ENCODE data around the gene GINS2. TPM values are rescaled to one million over a fixed set of nuclear protein-coding genes. Genes with fewer than 3 reads are reported as not detected.

GINS2 gene
- total RNA-seq, 1 experiment from 2014 or later: 53.3 TPM

DNA sequence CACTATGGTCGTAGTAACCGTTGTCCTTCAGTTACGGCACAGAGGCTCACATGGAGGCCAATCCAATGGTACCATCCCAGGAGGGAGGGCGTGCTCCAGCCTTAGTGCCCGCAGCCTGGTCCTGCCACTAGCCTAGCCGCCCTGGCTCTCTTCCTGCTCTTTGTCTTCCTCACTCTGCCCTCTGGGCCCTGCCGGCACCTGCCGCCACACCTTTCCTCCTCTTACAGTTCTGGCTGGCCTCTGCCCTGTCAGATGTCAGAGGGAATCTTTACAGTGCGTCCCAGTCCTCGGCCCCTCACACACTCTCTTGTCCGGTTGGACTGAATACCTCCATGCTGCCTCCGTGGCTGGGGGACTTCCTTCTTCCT is 23.4 kb downstream of the GINS2 start:
- Histone ChIP-seq H2AFZ (ENCODE audit: low read depth, low read length, poor library complexity, severe bottlenecking) (no peak overlapping the region), H3K4me1 (ENCODE audit: control insufficient read depth in 1 of 2, insufficient read depth in 2 of 2, low read length in 2 of 2) (no peaks in the 10 kb centered on the region), H3K9me2 (ENCODE audit: insufficient read depth) (no peaks in the 10 kb centered on the region), H3K9ac (ENCODE audit: low read length) (no peak overlapping the region), H3K9me3 (ENCODE audit: control insufficient read depth in 1 of 2, insufficient read depth in 1 of 2, low read depth in 1 of 2, low read length in 2 of 2) (no peaks in the 10 kb centered on the region), H3K79me2 (ENCODE audit: insufficient read depth, low read length) (no peaks in the 10 kb centered on the region), H3K4me3 (replicated peaks in 1 of 2; ENCODE audit: low read depth in 1 of 2, low read length in 2 of 2) (no peak overlapping the region), H3K36me3 (ENCODE audit: control insufficient read depth in 1 of 2, insufficient read depth in 2 of 2, low read length in 2 of 2) (peaks cover 73% of the 10 kb centered on the region in 2 experiments; a peak in 3 of 4 replicates), H4K20me1 (ENCODE audit: insufficient read depth) (peaks cover 4% of the 10 kb centered on the region; the same call in 1 of the 2 replicates), H3K4me2 (ENCODE audit: low read length) (no peak overlapping the region), H3K27ac (ENCODE audit: low read depth, low read length) (no peak overlapping the region), H3K27me3 (ENCODE audit: insufficient read depth, low read length) (no peaks in the 10 kb centered on the region)
- ChIA-PET POLR2A (no interaction called here), CTCF (no interaction called here), RAD21 (ENCODE audit: low non-redundant PET in 1 of 2, low total read pairs in 2 of 2, uncharacterized antibody in 2 of 2, unreplicated experiment in 2 of 2) (no interaction called here)
- no peak for DNase-seq (ENCODE audit: low read depth, low spot score)
- BruUV-seq (replicated peaks): no TSS peak
- no peak for ATAC-seq
- TF ChIP-seq POLR2A (IDR thresholded peaks at IDR 0.05; ENCODE audit: borderline replicate concordance, extremely low read depth, insufficient read depth, insufficient read length): no peak
- TF ChIP-seq CBX3 (IDR thresholded peaks at IDR 0.05; ENCODE audit: low read depth): no peak
- no peak for TF ChIP-seq SP1 (IDR thresholded peaks at IDR 0.05; ENCODE audit: low read depth)
- no peak for TF ChIP-seq ZFX (IDR thresholded peaks at IDR 0.05)
- no peak for TF ChIP-seq EZH2phosphoT487 (IDR thresholded peaks at IDR 0.05; ENCODE audit: borderline replicate concordance)
- TF ChIP-seq EZH2 (IDR thresholded peaks at IDR 0.05): no peak
- TF ChIP-seq, protein P1, sequence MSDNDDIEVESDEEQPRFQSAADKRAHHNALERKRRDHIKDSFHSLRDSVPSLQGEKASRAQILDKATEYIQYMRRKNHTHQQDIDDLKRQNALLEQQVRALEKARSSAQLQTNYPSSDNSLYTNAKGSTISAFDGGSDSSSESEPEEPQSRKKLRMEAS (IDR thresholded peaks at IDR 0.05): no peak
- no peak for TF ChIP-seq JUND (IDR thresholded peaks at IDR 0.05)
- TF ChIP-seq ELF1 (IDR thresholded peaks at IDR 0.05; ENCODE audit: borderline replicate concordance, low read depth): no peak
- no peak for TF ChIP-seq REST (IDR thresholded peaks at IDR 0.05; ENCODE audit: low read depth)
- TF ChIP-seq TCF7L2 (IDR thresholded peaks at IDR 0.05; ENCODE audit: borderline replicate concordance, extremely low read depth, insufficient read depth, insufficient read length): no peak
- TF ChIP-seq YY1 (IDR thresholded peaks at IDR 0.05; ENCODE audit: extremely low read depth, insufficient replicate concordance, low read depth, low read length): no peak
- TF ChIP-seq SIN3A (IDR thresholded peaks at IDR 0.05; ENCODE audit: low read depth): no peak
- TF ChIP-seq ZNF274 (IDR thresholded peaks at IDR 0.05; ENCODE audit: low read depth, low read length): no peak
- TF ChIP-seq SRF (IDR thresholded peaks at IDR 0.05; ENCODE audit: low read depth): no peak
- TF ChIP-seq, protein P2, sequence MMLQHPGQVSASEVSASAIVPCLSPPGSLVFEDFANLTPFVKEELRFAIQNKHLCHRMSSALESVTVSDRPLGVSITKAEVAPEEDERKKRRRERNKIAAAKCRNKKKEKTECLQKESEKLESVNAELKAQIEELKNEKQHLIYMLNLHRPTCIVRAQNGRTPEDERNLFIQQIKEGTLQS (IDR thresholded peaks at IDR 0.05): no peak
- intact Hi-C loops (cut with micrococcal nuclease): no loop called here
